Thoracic aorta (tissue), 2 donors: ENCODE measurements around the gene DOCK7. TPM values are rescaled to one million over a fixed set of nuclear protein-coding genes. Genes with fewer than 3 reads are reported as not detected.

Source experiments
- ATAC-seq: fragments of 150-250 bp; one replicate; pipeline ENCODE4 v1.8.0; 2017; ENCODE audit warnings: low read depth; ENCODE audit not compliant: insufficient number of reproducible peaks, low FRiP score
- DNase-seq: peaks from one replicate; pipeline ENCODE4 v3.0.0-alpha.2; 2020; ENCODE audit warnings: low spot score
- H3K27ac ChIP-seq, 2 donors: fragments of 200-600 bp; sonication (generic); 1 replicate in 1 of 2; 2 replicates in 1 of 2; pipeline ENCODE4 v1.5.1; 2016; ENCODE audit warnings: mild to moderate bottlenecking in 2 of 2, moderate library complexity in 2 of 2
- H3K27me3 ChIP-seq: fragments of 200-600 bp; sonication (generic); replicated peaks from 2 replicates; pipeline ENCODE4 v1.6.0; 2016; ENCODE audit warnings: mild to moderate bottlenecking; ENCODE audit not compliant: insufficient read depth
- H3K36me3 ChIP-seq: fragments of 200-600 bp; sonication (generic); one replicate; pipeline ENCODE4 v1.5.1; 2016
- H3K4me1 ChIP-seq, 2 donors: fragments of 200-600 bp; sonication (generic); 1 replicate in 1 of 2; 2 replicates in 1 of 2; pipeline versions ENCODE4 v1.5.1 to v1.6.0; 2016; ENCODE audit warnings: low read depth in 2 of 2, mild to moderate bottlenecking in 1 of 2; ENCODE audit not compliant: control insufficient read depth in 1 of 2
- H3K4me3 ChIP-seq: fragments of 200-600 bp; sonication (generic); 2 replicates; pipeline ENCODE4 v1.5.1; 2016; ENCODE audit warnings: mild to moderate bottlenecking
- H3K9me3 ChIP-seq: fragments of 200-600 bp; sonication (generic); 2 replicates; pipeline ENCODE4 v1.5.1; 2016
- CTCF ChIP-seq: fragments of 200-600 bp; sonication (generic); IDR thresholded peaks from one replicate; pipeline ENCODE4 v1.5.1; 2019; ENCODE audit warnings: antibody characterized with exemption
- total RNA-seq, 2 donors: library from RNA; depleted of rRNA; stranded (reverse); fragments of >200 nt; gene quantifications; one replicate each; pipeline versions ENCODE4 v1.1.0 to v1.2.3, GENCODE V29; 2016

Gene DOCK7
- total RNA-seq, 2 donors from 2014 or later, result 52.7 to 75.7 TPM

- Histone ChIP-seq H3K9me3 (no peaks in the 10 kb centered on the region), H3K4me3 (no peak overlapping the region), H3K4me1 (no peaks in the 10 kb centered on the region), H3K27ac (no peak overlapping the region), H3K36me3 (peaks cover 33% of the 10 kb centered on the region), H3K27me3 (no peaks in the 10 kb centered on the region)
- no peak for TF ChIP-seq CTCF
- ATAC-seq (no peak), DNase-seq (no peak)
Observed at GRCh38 chr1:62452951-62453350, 235.2 kb downstream of the DOCK7 start.

- no peaks in the 10 kb centered on the region for H3K4me1 ChIP-seq
- no peaks in the 10 kb centered on the region for H3K9me3 ChIP-seq
- no peak overlapping the region for H3K4me3 ChIP-seq
- DNase-seq, result no peak
- no peak for TF ChIP-seq CTCF
- no peak for ATAC-seq
- no peaks in the 10 kb centered on the region for H3K27me3 ChIP-seq
- no peak overlapping the region for H3K27ac ChIP-seq
- H3K36me3 ChIP-seq, result peaks cover 52% of the 10 kb centered on the region
Observed at GRCh38 chr1:62450301-62450700, 237.9 kb downstream of the DOCK7 start.

GRCh38 chr1:62448221-62448933 is 239.8 kb downstream of the DOCK7 start:
- no peaks in the 10 kb centered on the region for H3K9me3 ChIP-seq
- TF ChIP-seq CTCF, result no peak
- no peak overlapping the region for H3K27ac ChIP-seq
- H3K36me3 ChIP-seq, result peaks cover 53% of the 10 kb centered on the region
- H3K27me3 ChIP-seq, result no peaks in the 10 kb centered on the region
- H3K4me1 ChIP-seq, result no peaks in the 10 kb centered on the region
- no peak for DNase-seq
- no peak for ATAC-seq
- no peak overlapping the region for H3K4me3 ChIP-seq

- H3K4me3 ChIP-seq, result no peak overlapping the region
- H3K36me3 ChIP-seq, result peaks cover 44% of the 10 kb centered on the region
- ATAC-seq, result no peak
Observed at GRCh38 chr1:62444701-62445100, 243.5 kb downstream of the DOCK7 start.

More at GRCh38 chr1:62444701-62445100, 243.5 kb downstream of the DOCK7 start:
- Histone ChIP-seq H3K27ac (no peak overlapping the region), H3K4me1 (peaks cover 3 to 13% of the 10 kb centered on the region in 2 donors), H3K9me3 (no peaks in the 10 kb centered on the region), H3K27me3 (no peaks in the 10 kb centered on the region)
- no peak for TF ChIP-seq CTCF
- no peak for DNase-seq
